HepG2 (cell line): Measurements from ENCODE around the gene CKM. TPM values are rescaled to one million over a fixed set of nuclear protein-coding genes. Genes with fewer than 3 reads are reported as not detected.

Experiments
- ATAC-seq: fragments of 200-7000 bp; cut with Tn5 transposase; 3 replicates; pipeline ENCODE4 v1.9.1; 2020; ENCODE audit warnings: mild to moderate bottlenecking, moderate library complexity
- BruUV-seq: library from RNA; stranded (reverse); fragments of 400-500 nt; replicated peaks from 2 replicates; lab custom pipeline; 2021; lab: Mats Ljungman, UMichigan
- CTCF ChIA-PET: fragments of 300-600 bp; formaldehyde crosslinking; extraction: SDS; loops from one replicate; lab custom pipeline; 2021; ENCODE audit warnings: low total read pairs, inconsistent platforms, low intra/inter-chr PET ratio; lab: Yijun Ruan, JAX
- POLR2A ChIA-PET: fragments of 350-600 bp; sonication (Branson Sonifier 250); formaldehyde crosslinking; loops from one replicate; lab custom pipeline; 2020; ENCODE audit warnings: antibody characterized with exemption, inconsistent platforms; lab: Yijun Ruan, JAX
- DNase-seq: peaks from one replicate; pipeline ENCODE4 v3.0.0-alpha.2; 2015; ENCODE audit warnings: low spot score
- FAIRE-seq: peaks from 3 replicates; lab custom pipeline; 2011; peaks lifted over from hg19 to GRCh38; lab: Jason Lieb, UNC
- H2AFZ ChIP-seq: one replicate; pipeline ENCODE4 v1.6.1; 2011; ENCODE audit warnings: low read length, inconsistent platforms
- H3K27ac ChIP-seq: fragments of 300-600 bp; 3 replicates; pipeline ENCODE4 v1.8.0; 2011; ENCODE audit warnings: mixed run types, mild to moderate bottlenecking, mixed read lengths, low read length, inconsistent platforms; ENCODE audit not compliant: insufficient read depth; ENCODE audit errors: extremely low read length
- H3K27me3 ChIP-seq, 2 experiments: fragments of 200-600 bp in 1 of 2; 2 replicates in 1 of 2; 3 replicates in 1 of 2; pipeline versions ENCODE4 v1.6.0 to v1.8.0; 2011; ENCODE audit warnings: low read length in 2 of 2, mild to moderate bottlenecking in 2 of 2, moderate library complexity in 2 of 2, inconsistent platforms in 1 of 2; ENCODE audit not compliant: insufficient read depth in 2 of 2, control insufficient read depth in 1 of 2
- H3K36me3 ChIP-seq, 2 experiments: fragments of 200-600 bp in 1 of 2; replicated peaks in 1 of 2; 2 replicates in 1 of 2; 3 replicates in 1 of 2; pipeline versions ENCODE4 v1.5.1 to v1.8.0; 2011; ENCODE audit warnings: low read length in 2 of 2, inconsistent platforms in 1 of 2; ENCODE audit not compliant: insufficient read depth in 2 of 2, control insufficient read depth in 1 of 2
- H3K4me1 ChIP-seq: 2 replicates; pipeline ENCODE4 v1.5.1; 2012; ENCODE audit warnings: low read length, inconsistent platforms; ENCODE audit not compliant: insufficient read depth
- H3K4me2 ChIP-seq: 2 replicates; pipeline ENCODE4 v1.6.0; 2011; ENCODE audit warnings: low read depth, low read length, inconsistent platforms
- H3K4me3 ChIP-seq, 3 experiments: fragments of 200-600 bp in 1 of 3; sonication (generic), shearing (Covaris generic) in 1 of 3; replicated peaks in 1 of 3; 2 replicates each; pipeline ENCODE4 v1.5.1; 2011 to 2016; ENCODE audit warnings: low read length in 3 of 3, inconsistent platforms in 2 of 3, low read depth in 2 of 3, mild to moderate bottlenecking in 2 of 3, control low read depth in 1 of 3, mixed read lengths in 1 of 3; ENCODE audit not compliant: insufficient read depth in 1 of 3
- H3K79me2 ChIP-seq: one replicate; pipeline ENCODE4 v1.6.1; 2011; ENCODE audit warnings: low read length, inconsistent platforms; ENCODE audit not compliant: insufficient read depth
- H3K9ac ChIP-seq: 2 replicates; pipeline ENCODE4 v1.6.0; 2011; ENCODE audit warnings: mild to moderate bottlenecking, low read depth, low read length, inconsistent platforms; ENCODE audit not compliant: insufficient read depth
- H3K9me3 ChIP-seq: 2 replicates; pipeline ENCODE4 v1.5.1; 2012; ENCODE audit warnings: mild to moderate bottlenecking, low read length
- H4K20me1 ChIP-seq: 2 replicates; pipeline ENCODE4 v1.6.0; 2011; ENCODE audit warnings: inconsistent platforms, mild to moderate bottlenecking, low read length, moderate library complexity; ENCODE audit not compliant: insufficient read depth
- ATAD3A ChIP-seq: sonication (generic); formaldehyde crosslinking; IDR thresholded peaks from 2 replicates; pipeline ENCODE4 v1.4.0; 2020; ENCODE audit warnings: missing genetic modification reagents
- CHD4 ChIP-seq: fragments of 200-600 bp; sonication (generic); IDR thresholded peaks from 2 replicates; pipeline ENCODE4 v1.7.0; 2017; ENCODE audit warnings: mild to moderate bottlenecking, low read length, borderline replicate concordance
- HNRNPH1 ChIP-seq: fragments of 200-400 bp; formaldehyde crosslinking; optimal IDR thresholded peaks from 2 replicates; pipeline ENCODE3; 2017; ENCODE audit warnings: mild to moderate bottlenecking, low read depth, low read length
- MAFF ChIP-seq: IDR thresholded peaks from 2 replicates; pipeline ENCODE4 v1.6.1; 2011; ENCODE audit warnings: low read depth, low read length, improper control_type of control experiment
- MAFK ChIP-seq, 2 experiments: IDR thresholded peaks in 1 of 2; conservative IDR thresholded peaks in 1 of 2; 2 replicates each; pipeline ENCODE4 v1.6.1; 2011; ENCODE audit warnings: improper control_type of control experiment in 2 of 2, low read length in 2 of 2
- POLR2A ChIP-seq, 2 experiments: IDR thresholded peaks; 2 replicates each; pipeline ENCODE4 v1.6.1; 2011; ENCODE audit warnings: low read depth in 2 of 2, low read length in 2 of 2, mild to moderate bottlenecking in 1 of 2, moderate library complexity in 1 of 2; ENCODE audit not compliant: insufficient read depth in 1 of 2
- RFX1 ChIP-seq: fragments of 450-650 bp; IDR thresholded peaks from 2 replicates; pipeline ENCODE4 v1.6.1; 2017
- ZMYM3 ChIP-seq: sonication (generic); formaldehyde crosslinking; IDR thresholded peaks from 2 replicates; pipeline ENCODE4 v1.5.1; 2020; ENCODE audit warnings: mild to moderate bottlenecking, missing genetic modification reagents
- ZNF550 ChIP-seq: sonication (generic); formaldehyde crosslinking; IDR thresholded peaks from 2 replicates; pipeline ENCODE4 v1.4.0; 2020; ENCODE audit warnings: mild to moderate bottlenecking, missing genetic modification reagents, borderline replicate concordance
- ZNF629 ChIP-seq: sonication (generic); formaldehyde crosslinking; conservative IDR thresholded peaks from 2 replicates; pipeline ENCODE4 v1.5.0; 2020; ENCODE audit warnings: missing genetic modification reagents
- WGBS: methylation state at CpG from one replicate; pipeline ENCODE4 v1.1.6; 2017; ENCODE audit warnings: low lambda C conversion rate; 5-methylcytosine and 5-hydroxymethylcytosine counted together
- in situ Hi-C: cut with HindIII; loops from 2 replicates; pipeline ENCODE4 v1.10.0; 2017; ENCODE audit warnings: low pct_unique_long_range_greater_than_20kb; ENCODE audit not compliant: extremely low pct_ligation_motif_present
- intact Hi-C: fragments of 100-400 bp; cut with micrococcal nuclease; formaldehyde crosslinking; loops from one replicate; pipeline ENCODE4 v1.10.0; 2022; ENCODE audit not compliant: unreplicated experiment
- polyA plus RNA-seq, 8 experiments: library from polyadenylated mRNA; depleted of rRNA in 3 of 8; stranded (reverse) in 7 of 8; unstranded in 1 of 8; fragments of >200 nt; fragmentation: Illumina TruSeq in 4 of 8; extraction: Trizol in 4 of 8; gene quantifications; 2 replicates each; pipeline versions ENCODE4 v1.2.1 to v1.2.3, GENCODE V29; 2011 to 2016; ENCODE audit warnings: low read depth in 4 of 8, missing spikeins in 1 of 8, mixed read lengths in 1 of 8; ENCODE audit not compliant: insufficient read depth in 1 of 8
- total RNA-seq, 5 experiments: library from RNA; depleted of rRNA; stranded (reverse); fragments of >200 nt; fragmentation: Illumina TruSeq; extraction: Trizol; gene quantifications; 2 replicates each; pipeline ENCODE4 v1.2.3, GENCODE V29; 2016; ENCODE audit warnings: low read depth in 1 of 5
- TF ChIP-seq, protein P1 (sequence below): IDR thresholded peaks from 2 replicates; pipeline ENCODE4 v1.6.1; 2016; ENCODE audit warnings: mild to moderate bottlenecking, missing biosample characterization, missing genetic modification reagents

The CKM gene
- total and polyA plus RNA-seq, 2 of the 13 experiments (the other 11 are each of a cell fraction or from before 2014, with no cell fraction given) = 0.54 to 0.80 TPM

- no peak for FAIRE-seq
- no peak overlapping the region for H3K27ac ChIP-seq
- H4K20me1 ChIP-seq = 0 out of 2 replicates have a peak, but pooled peaks cover 3% of the 10 kb centered on the region
- H3K4me1 ChIP-seq = no peaks in the 10 kb centered on the region
- intact Hi-C loops (no loop called here), in situ Hi-C loops (no loop called here)
- BruUV-seq = no TSS peak
- WGBS = 95% methylated on average over 8 of the region's 11 CpGs
- peaks cover 23 to 74% of the 10 kb centered on the region in 2 experiments for H3K36me3 ChIP-seq
- H3K27me3 ChIP-seq = no peaks in the 10 kb centered on the region
- DNase-seq = no peak
- H3K9me3 ChIP-seq = no peaks in the 10 kb centered on the region
- H2AFZ ChIP-seq = no peak overlapping the region
- ChIA-PET CTCF (no interaction called here), POLR2A (no interaction called here)
- TF ChIP-seq, protein P1, sequence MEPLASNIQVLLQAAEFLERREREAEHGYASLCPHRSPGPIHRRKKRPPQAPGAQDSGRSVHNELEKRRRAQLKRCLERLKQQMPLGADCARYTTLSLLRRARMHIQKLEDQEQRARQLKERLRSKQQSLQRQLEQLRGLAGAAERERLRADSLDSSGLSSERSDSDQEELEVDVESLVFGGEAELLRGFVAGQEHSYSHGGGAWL (CRISPR knock-in tag) = no peak
- TF ChIP-seq POLR2A (IDR thresholded peaks at IDR 0.05; ENCODE audit: insufficient read depth in 1 of 2, low read depth in 2 of 2, low read length in 2 of 2) = 0 out of 4 replicates have a peak, but pooled peaks of 1 of the 2 experiments have one; percentile 17
- TF ChIP-seq ATAD3A = no peak
- no peak for ATAC-seq
- no peaks in the 10 kb centered on the region for H3K79me2 ChIP-seq
- no peak overlapping the region for H3K4me3 ChIP-seq
- H3K9ac ChIP-seq = no peak overlapping the region
- H3K4me2 ChIP-seq = no peak overlapping the region
Observed at GRCh38 chr19:45357445-45357783, 34.7 kb upstream of the CKM start.

DNA sequence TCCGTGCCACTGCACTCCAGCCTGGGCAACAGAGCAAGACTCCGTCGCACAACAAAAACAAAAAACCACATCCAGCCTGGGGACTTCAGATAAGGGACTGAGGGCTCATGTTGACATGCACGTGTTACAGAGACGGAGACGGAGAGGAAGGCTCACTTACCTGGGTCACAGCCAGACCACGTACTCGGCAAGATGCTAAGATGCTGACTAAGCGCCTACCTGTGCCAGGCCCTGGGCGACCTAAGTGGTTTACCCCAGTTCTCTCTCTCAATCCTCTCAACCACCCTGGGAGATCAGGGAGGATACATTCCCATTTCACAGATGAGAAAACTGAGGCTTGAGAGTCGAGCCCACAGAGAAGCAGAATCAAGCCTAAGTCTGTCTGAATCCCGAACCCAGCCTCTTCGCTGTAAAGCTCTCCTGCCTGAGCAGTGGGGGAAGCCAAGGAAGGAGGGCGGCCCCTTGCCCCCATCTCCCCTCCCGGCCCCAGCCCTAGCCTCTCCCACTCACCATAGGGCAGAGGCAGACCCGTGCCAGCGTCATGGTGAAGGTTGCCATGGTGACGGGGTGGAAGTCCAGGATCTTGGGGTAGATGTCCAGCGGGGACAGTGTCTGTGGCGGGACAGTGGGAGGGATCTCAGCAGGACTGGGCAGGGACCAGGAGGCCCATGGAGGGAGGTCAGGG is 34.2 kb upstream of the CKM start:
- TF ChIP-seq MAFK (conservative IDR thresholded peaks at IDR 0.05 in 1 of 2, IDR thresholded peaks at IDR 0.05 in 1 of 2; ENCODE audit: low read length in 2 of 2) (peak; percentile 61 to 79), ZMYM3 (CRISPR knock-in tag) (peak; percentile 43; the same call in 1 of the 2 replicates), ZNF629 (CRISPR knock-in tag) (peak; percentile 92), HNRNPH1 (no peak), MAFF (peak; percentile 54), CHD4 (peak; percentile 73; the same call in 1 of the 2 replicates), RFX1 (peak; percentile 33; the same call in 1 of the 2 replicates), ZNF550 (CRISPR knock-in tag) (no peak)
- intact Hi-C loops (no loop called here), in situ Hi-C loops (no loop called here)
- Histone ChIP-seq H3K4me1 (no peaks in the 10 kb centered on the region), H2AFZ (no peak overlapping the region), H3K4me3 (no peak overlapping the region), H3K27ac (no peak overlapping the region), H3K27me3 (no peaks in the 10 kb centered on the region), H4K20me1 (0 out of 2 replicates have a peak, but pooled peaks cover 3% of the 10 kb centered on the region), H3K9ac (no peak overlapping the region), H3K36me3 (peaks cover 27 to 73% of the 10 kb centered on the region in 2 experiments), H3K79me2 (no peaks in the 10 kb centered on the region), H3K4me2 (no peak overlapping the region), H3K9me3 (no peaks in the 10 kb centered on the region)
- BruUV-seq = no TSS peak
- FAIRE-seq = no peak
- ChIA-PET CTCF (no interaction called here), POLR2A (no interaction called here)
- WGBS = 96% methylated on average over 19 of the region's 20 CpGs
- no peak for ATAC-seq
- no peak for DNase-seq
